HS-5 (cell line): ENCODE results near the gene SASH3.

Experiments
- DNase-seq: peaks from one replicate; pipeline ENCODE4 v3.0.0-alpha.2; 2012; ENCODE audit warnings: low read depth

The SASH3 gene

GRCh38 chrX:129783291-129783713 lies 3.6 kb downstream of the SASH3 start:
- no peak for DNase-seq

GRCh38 chrX:129784371-129784770 lies 4.6 kb downstream of the SASH3 start:
- DNase-seq, result no peak

GRCh38 chrX:129785160-129785947 lies 5.6 kb downstream of the SASH3 start:
- no peak for DNase-seq

- no peak for DNase-seq
Observed at GRCh38 chrX:129786210-129786651, 6.5 kb downstream of the SASH3 start.

DNA sequence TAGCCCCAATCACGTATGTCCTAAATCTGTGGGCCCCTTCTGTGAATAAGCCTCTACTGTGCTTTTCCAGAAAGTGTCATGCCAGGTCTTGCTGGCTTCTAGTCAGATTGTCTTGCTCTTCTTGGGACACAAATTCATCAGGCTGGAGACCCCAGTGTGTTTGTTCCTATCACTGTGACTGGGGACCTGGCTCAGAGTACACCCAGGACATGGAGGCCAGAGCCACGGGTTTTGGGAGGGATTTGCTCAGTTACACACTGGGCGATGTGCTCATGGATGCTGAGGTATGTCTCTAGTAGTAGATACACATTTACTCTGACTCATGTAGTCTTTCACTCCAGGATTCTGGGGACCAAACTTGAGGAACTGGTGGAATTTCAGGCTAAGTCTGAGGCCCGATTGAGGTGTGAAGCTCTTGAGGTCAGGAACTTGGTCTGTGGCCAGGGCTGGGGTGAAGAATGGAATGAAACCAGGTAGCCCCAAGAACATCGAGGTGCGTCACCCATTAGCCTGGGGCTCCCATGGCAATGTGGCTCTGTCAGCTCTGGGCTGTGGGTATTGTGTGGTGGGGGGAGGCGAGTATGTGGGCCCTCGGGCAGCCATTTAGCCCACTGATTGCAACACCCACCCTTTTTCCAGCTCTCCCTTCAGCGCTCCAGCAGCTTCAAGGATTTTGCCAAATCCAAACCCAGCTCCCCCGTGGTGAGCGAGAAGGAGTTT lies 7.7 kb downstream of the SASH3 start:
- no peak for DNase-seq

- DNase-seq, result no peak
Observed at GRCh38 chrX:129788527-129788926, 8.8 kb downstream of the SASH3 start.

GRCh38 chrX:129790146-129790545 lies 10.4 kb downstream of the SASH3 start:
- no peak for DNase-seq

DNA sequence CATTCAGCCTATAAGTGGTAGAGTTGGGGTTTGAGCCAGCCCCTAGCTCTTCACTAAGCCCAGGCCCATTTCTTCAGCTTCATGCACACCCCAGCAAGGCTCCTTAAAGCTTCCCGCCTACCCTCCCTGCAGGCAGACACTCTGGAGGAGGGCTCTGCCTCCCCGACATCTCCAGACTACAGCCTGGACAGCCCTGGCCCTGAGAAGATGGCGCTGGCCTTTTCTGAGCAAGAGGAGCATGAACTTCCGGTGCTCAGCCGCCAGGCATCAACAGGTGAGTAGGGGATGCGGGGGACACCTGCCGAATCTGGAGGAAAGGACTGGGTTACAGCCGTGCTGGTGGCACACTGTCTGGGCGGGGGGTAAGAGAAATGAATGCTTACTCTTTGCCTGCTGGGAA lies 11.1 kb downstream of the SASH3 start:
- no peak for DNase-seq

GRCh38 chrX:129791336-129791735 lies 11.6 kb downstream of the SASH3 start:
- DNase-seq, result no peak

DNA sequence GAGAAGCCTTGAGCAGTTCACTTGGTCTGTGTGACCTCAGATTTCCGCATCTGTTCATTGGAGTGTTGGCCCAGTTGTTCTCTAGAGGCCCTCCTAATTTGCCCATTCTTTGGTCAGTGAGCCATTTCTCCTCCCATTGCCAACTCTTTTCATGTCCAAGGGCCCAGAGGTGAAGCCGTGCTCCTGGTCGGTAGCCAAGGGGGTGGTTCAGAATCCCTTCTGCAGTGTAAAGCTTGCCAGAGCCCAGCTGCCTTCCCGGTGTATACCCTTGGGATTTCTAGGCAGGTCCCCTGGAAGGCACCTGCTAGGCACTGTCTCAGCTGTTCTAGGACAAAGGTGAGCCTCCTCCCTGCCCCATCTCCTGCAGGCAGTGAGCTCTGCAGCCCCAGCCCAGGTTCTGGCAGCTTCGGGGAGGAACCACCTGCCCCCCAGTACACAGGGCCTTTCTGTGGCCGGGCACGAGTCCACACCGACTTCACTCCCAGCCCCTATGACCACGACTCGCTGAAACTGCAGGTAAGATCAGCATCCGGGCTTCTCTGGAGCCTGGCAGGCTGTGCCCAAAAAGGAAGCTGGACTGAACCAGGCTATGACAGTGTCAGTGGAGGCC lies 12.3 kb downstream of the SASH3 start:
- DNase-seq, result no peak

DNA sequence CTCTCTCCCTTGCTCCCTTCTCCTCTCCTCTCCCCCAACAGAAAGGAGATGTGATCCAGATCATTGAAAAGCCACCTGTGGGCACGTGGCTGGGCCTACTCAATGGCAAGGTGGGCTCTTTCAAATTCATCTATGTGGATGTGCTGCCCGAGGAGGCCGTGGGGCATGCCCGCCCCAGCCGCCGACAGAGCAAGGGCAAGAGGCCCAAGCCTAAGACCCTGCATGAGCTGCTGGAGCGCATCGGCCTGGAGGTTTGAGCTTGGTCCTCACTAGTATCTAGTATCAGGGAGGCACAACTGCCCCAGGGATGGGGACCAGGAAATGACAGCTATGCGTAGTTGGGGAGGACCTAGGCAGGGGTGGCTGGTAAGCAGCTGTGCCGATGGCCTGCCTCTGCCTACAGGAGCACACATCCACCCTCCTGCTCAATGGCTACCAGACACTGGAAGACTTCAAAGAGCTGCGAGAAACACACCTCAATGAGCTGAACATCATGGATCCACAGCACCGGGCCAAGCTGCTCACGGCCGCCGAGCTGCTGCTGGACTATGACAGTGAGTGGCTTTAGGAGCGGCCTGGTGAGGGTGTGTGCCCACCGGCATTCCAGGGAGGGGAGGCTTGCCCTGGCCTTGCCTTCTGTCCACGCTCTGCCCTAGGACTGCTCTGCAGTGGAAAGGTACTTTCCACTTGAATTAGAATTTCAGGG lies 13.0 kb downstream of the SASH3 start:
- DNase-seq, result no peak

- no peak for DNase-seq
Observed at GRCh38 chrX:129793604-129794191, 13.9 kb downstream of the SASH3 start.

- no peak for DNase-seq
Observed at GRCh38 chrX:129795584-129795983, 15.8 kb downstream of the SASH3 start.

- no peak for DNase-seq
Observed at GRCh38 chrX:129797251-129797906, 17.6 kb downstream of the SASH3 start.

GRCh38 chrX:129798456-129798855 lies 18.7 kb downstream of the SASH3 start:
- DNase-seq, result no peak

GRCh38 chrX:129798888-129799287 lies 19.1 kb downstream of the SASH3 start:
- DNase-seq, result no peak

DNA sequence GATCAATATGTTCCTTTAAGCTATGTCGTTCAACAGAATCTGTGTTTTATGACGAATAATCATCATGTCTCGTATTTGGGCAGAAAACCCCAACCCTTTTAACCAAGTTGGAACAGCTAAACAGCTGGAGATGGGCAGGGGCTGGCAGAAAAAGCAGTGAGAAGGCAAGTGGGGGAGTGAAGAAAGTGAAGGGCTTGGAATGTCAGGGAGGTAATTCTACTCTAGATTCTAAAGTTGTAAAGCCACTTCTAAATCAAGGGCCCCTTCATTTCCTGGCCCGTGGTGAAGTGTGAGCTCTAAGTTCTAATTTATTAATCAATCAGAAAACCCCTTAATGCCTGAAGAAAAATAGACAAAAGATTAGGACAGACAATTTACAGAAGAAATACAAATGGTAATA lies 20.4 kb downstream of the SASH3 start:
- no peak for DNase-seq

DNA sequence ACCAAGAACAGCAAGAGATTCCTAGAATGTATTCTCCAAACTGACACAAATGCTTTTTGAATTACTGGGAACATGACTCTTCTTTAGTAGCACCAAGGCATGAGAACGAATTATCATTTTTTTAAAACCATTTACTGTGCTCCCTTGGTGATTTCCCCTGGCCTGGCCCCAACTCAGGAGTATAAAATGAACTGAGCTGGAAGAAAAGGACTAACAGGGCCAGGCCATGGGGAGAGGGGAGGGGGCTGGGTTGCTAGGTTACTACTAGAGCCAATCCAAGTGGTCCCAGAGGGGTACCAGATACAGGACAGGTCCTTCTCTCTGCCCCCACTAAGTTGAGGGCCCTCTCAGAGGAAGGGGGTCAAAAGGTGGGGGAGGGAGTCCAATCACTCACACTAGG lies 23.1 kb downstream of the SASH3 start:
- no peak for DNase-seq

DNA sequence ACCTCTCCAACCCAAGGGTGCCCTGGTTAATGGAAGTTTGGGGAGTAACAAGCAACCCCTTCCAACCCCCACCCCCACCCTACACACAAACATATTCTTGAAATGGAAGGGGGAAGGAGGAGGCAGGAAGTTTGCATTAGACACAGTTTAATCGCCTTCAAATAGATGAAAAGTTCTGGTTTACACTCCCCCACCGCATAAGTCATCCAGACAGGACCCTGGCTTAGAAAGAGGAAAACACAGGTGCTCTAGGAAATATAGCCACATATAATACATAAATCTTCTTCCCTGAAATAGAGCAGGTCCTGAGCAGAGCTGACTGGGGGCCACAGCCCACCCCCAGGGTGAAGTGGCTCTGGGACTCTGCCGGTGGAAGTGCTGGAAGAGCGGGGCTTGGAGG lies 25.1 kb downstream of the SASH3 start:
- DNase-seq, result no peak

DNA sequence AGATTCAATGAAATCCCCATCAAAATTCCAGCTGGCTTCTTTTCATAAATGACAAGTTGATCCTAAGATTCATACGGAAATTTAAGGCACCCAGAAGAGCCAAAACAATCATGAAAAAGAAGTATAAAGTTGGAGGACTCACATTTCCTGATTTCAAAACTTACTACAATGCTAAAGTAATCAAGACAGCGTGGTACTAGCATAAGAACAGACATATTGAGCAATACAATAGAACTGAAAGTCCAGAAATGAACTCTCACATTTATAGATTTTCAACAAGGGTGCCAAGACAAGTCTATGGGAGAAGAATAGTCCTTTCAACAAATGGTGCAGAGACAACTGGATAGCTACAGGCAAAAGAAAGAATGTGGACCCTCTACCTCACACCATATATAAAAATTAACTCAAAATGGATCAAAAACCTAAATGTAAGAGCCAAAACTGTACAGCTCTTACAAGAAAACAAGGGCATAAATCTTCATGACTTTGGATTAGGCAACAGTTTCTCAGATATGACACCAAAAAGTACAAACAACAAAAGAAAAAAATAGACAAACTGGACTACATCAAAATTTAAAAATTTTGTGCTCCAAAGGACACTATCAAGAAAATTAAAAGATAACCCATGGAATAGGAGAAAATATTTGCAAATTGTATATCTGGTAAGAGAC lies 28.5 kb downstream of the SASH3 start:
- DNase-seq, result no peak
